ENCODE measurements around the gene TCN2. TPM values are rescaled to one million over a fixed set of nuclear protein-coding genes. Genes with fewer than 3 reads are reported as not detected.

The TCN2 gene
- total and polyA plus RNA-seq, 10 of the 15 experiments (the other 5 are each of a cell fraction or from before 2014, with no cell fraction given), result 5.4 to 21.8 (median 11.0) TPM

- Histone ChIP-seq H3K4me3 (no peak overlapping the region), H4K20me1 (ENCODE audit: control insufficient read depth, insufficient read depth) (no peaks in the 10 kb centered on the region; the same call in 1 of the 2 replicates), H3K4me2 (ENCODE audit: control insufficient read depth, insufficient read depth) (no peak overlapping the region), H3K27ac (ENCODE audit: control insufficient read depth, insufficient read depth) (no peak overlapping the region), H3K27me3 (replicated peaks in 1 of 2; ENCODE audit: control insufficient read depth in 2 of 2, insufficient read depth in 2 of 2, low read length in 1 of 2) (no peaks in the 10 kb centered on the region), H3K9me3 (replicated peaks; ENCODE audit: control insufficient read depth, insufficient read depth, low read length) (no peaks in the 10 kb centered on the region), H3K36me3 (ENCODE audit: control insufficient read depth in 2 of 2, insufficient read depth in 2 of 2, low read length in 1 of 2) (no peaks in the 10 kb centered on the region), H3K79me2 (ENCODE audit: control insufficient read depth, insufficient read depth, low read length) (no peaks in the 10 kb centered on the region), H2AFZ (ENCODE audit: control insufficient read depth, low read depth, low read length) (no peak overlapping the region), H3K9ac (ENCODE audit: control insufficient read depth, insufficient read depth, low read length) (no peak overlapping the region), H3K4me1 (ENCODE audit: control insufficient read depth, insufficient read depth, low read length) (no peaks in the 10 kb centered on the region)
- BruUV-seq (replicated peaks), result no TSS peak
- in situ Hi-C loops (cut with MboI) (no loop called here), intact Hi-C loops (cut with micrococcal nuclease; ENCODE audit: unreplicated experiment) (no loop called here)
- TF ChIP-seq E2F4 (IDR thresholded peaks at IDR 0.05; ENCODE audit: low read depth, low read length), result no peak
- TF ChIP-seq RCOR1 (conservative IDR thresholded peaks at IDR 0.05; ENCODE audit: low read depth, low read length), result no peak
- no peak for TF ChIP-seq RAD21 (IDR thresholded peaks at IDR 0.05; ENCODE audit: insufficient read depth, low read depth, low read length)
- TF ChIP-seq WRNIP1 (IDR thresholded peaks at IDR 0.05; ENCODE audit: borderline replicate concordance, low read depth, low read length), result no peak
- no peak for TF ChIP-seq MAX (IDR thresholded peaks at IDR 0.05; ENCODE audit: low read depth, low read length)
- FAIRE-seq, result no peak
- ChIA-PET RAD21 (ENCODE audit: unreplicated experiment) (no interaction called here), CTCF (interaction anchor here (0.5 kb wide), 1 partner anchor 254 kb away, joined by 3 read pairs; no protein-coding TSS in a partner anchor), POLR2A (no interaction called here), SMC1A (ENCODE audit: uncharacterized antibody, unreplicated experiment) (no interaction called here)
- ATAC-seq, result no peak
- WGBS (ENCODE audit: insufficient coverage, insufficient replicate concordance, low lambda C conversion rate, missing lambda C conversion rate), result 22% methylated on average over 10 of the region's 10 CpGs
- no peak for DNase-seq (ENCODE audit: low read depth, low spot score)
Measured at GRCh38 chr22:30569674-30570202, 37.2 kb upstream of the TCN2 start.

- WGBS (ENCODE audit: insufficient coverage, insufficient replicate concordance, low lambda C conversion rate, missing lambda C conversion rate), result 60% methylated on average over 6 of the region's 6 CpGs
- intact Hi-C loops (cut with micrococcal nuclease; ENCODE audit: unreplicated experiment) (no loop called here), in situ Hi-C loops (cut with MboI) (no loop called here)
- DNase-seq (ENCODE audit: low read depth, low spot score) (no peak), ATAC-seq (no peak), FAIRE-seq (no peak)
- ChIA-PET SMC1A (ENCODE audit: uncharacterized antibody, unreplicated experiment) (no interaction called here), RAD21 (ENCODE audit: unreplicated experiment) (no interaction called here), POLR2A (interaction anchor here (0.5 kb wide), 1 partner anchor 17 kb away, joined by 3 read pairs; no protein-coding TSS in a partner anchor), CTCF (interaction anchor here (0.7 kb wide), 1 partner anchor 82 kb away, joined by 3 read pairs; no protein-coding TSS in a partner anchor)
- no peaks in the 10 kb centered on the region for H3K4me1 ChIP-seq (ENCODE audit: control insufficient read depth, insufficient read depth, low read length)
- no peaks in the 10 kb centered on the region; the same call in 1 of the 2 replicates for H4K20me1 ChIP-seq (ENCODE audit: control insufficient read depth, insufficient read depth)
- H3K9ac ChIP-seq (ENCODE audit: control insufficient read depth, insufficient read depth, low read length), result no peak overlapping the region
- H3K79me2 ChIP-seq (ENCODE audit: control insufficient read depth, insufficient read depth, low read length), result no peaks in the 10 kb centered on the region
- H3K27ac ChIP-seq (ENCODE audit: control insufficient read depth, insufficient read depth), result no peak overlapping the region
- H3K27me3 ChIP-seq (replicated peaks in 1 of 2; ENCODE audit: control insufficient read depth in 2 of 2, insufficient read depth in 2 of 2, low read length in 1 of 2), result no peaks in the 10 kb centered on the region
- no peak overlapping the region for H3K4me2 ChIP-seq (ENCODE audit: control insufficient read depth, insufficient read depth)
- no peaks in the 10 kb centered on the region for H3K9me3 ChIP-seq (replicated peaks; ENCODE audit: control insufficient read depth, insufficient read depth, low read length)
- no peak overlapping the region for H3K4me3 ChIP-seq
- peaks cover 4 to 7% of the 10 kb centered on the region in 2 experiments for H3K36me3 ChIP-seq (ENCODE audit: control insufficient read depth in 2 of 2, insufficient read depth in 2 of 2, low read length in 1 of 2)
- no TSS peak for BruUV-seq (replicated peaks)
- H2AFZ ChIP-seq (ENCODE audit: control insufficient read depth, low read depth, low read length), result no peak overlapping the region
- no peak for TF ChIP-seq HSF1 (IDR thresholded peaks at IDR 0.05; ENCODE audit: low read depth, low read length)
- TF ChIP-seq WRNIP1 (IDR thresholded peaks at IDR 0.05; ENCODE audit: borderline replicate concordance, low read depth, low read length), result no peak
- no peak for TF ChIP-seq SMARCA5 (IDR thresholded peaks at IDR 0.05)
- no peak for TF ChIP-seq ATF7 (IDR thresholded peaks at IDR 0.05; ENCODE audit: low read depth)
- TF ChIP-seq SIX5 (IDR thresholded peaks at IDR 0.05; ENCODE audit: low read depth, low read length, severe bottlenecking), result no peak
- TF ChIP-seq MAX (IDR thresholded peaks at IDR 0.05; ENCODE audit: low read depth, low read length), result no peak
- no peak for TF ChIP-seq CREB1 (IDR thresholded peaks at IDR 0.05; ENCODE audit: low read depth)
- TF ChIP-seq CREM (IDR thresholded peaks at IDR 0.05; ENCODE audit: low read depth), result no peak
- TF ChIP-seq SMC3 (IDR thresholded peaks at IDR 0.05; ENCODE audit: borderline replicate concordance, low read length), result no peak
- no peak for TF ChIP-seq MTA2 (IDR thresholded peaks at IDR 0.05; ENCODE audit: low read depth)
- TF ChIP-seq ZBED1 (IDR thresholded peaks at IDR 0.05; ENCODE audit: borderline replicate concordance), result no peak
- TF ChIP-seq STAT3 (IDR thresholded peaks at IDR 0.05; ENCODE audit: low read depth, low read length), result no peak
- no peak for TF ChIP-seq CBFB (IDR thresholded peaks at IDR 0.05; ENCODE audit: low read depth)
- TF ChIP-seq HCFC1 (IDR thresholded peaks at IDR 0.05; ENCODE audit: low read length), result no peak
Measured at GRCh38 chr22:30572210-30572609, 34.8 kb upstream of the TCN2 start.

All from GM12878 (cell line).